ENCODE measurements around the gene NCK2. TPM values are rescaled to one million over a fixed set of nuclear protein-coding genes. Genes with fewer than 3 reads are reported as not detected.

Gene NCK2
- total and polyA plus RNA-seq, 2 of the 4 experiments (the other 2 are of a cell fraction): 15.8 to 22.2 TPM

GRCh38 chr2:105796791-105797190, 52.1 kb downstream of the NCK2 start:
- H3K14ac ChIP-seq (replicated peaks; ENCODE audit: low read depth, low read length): no peak overlapping the region
- H3K4me3 ChIP-seq (ENCODE audit: insufficient read depth, low read depth, low read length): no peak overlapping the region
- no peak overlapping the region for H2AFZ ChIP-seq (replicated peaks; ENCODE audit: low read length, poor library complexity)
- H2AK9ac ChIP-seq (replicated peaks; ENCODE audit: low read depth, low read length, poor library complexity): no peak overlapping the region
- H3K9me1 ChIP-seq (ENCODE audit: insufficient read depth, low read length): peaks cover 18% of the 10 kb centered on the region
- no peak overlapping the region for H3K56ac ChIP-seq (ENCODE audit: extremely low read depth, insufficient read depth, low read length)
- H2BK120ac ChIP-seq (ENCODE audit: low read depth, low read length): peak overlapping the region; percentile 62; the same call in 1 of the 2 replicates
- H3K79me1 ChIP-seq (ENCODE audit: low read depth in 1 of 2, low read length in 2 of 2): peaks cover 42 to 81% of the 10 kb centered on the region in 2 experiments
- H3K9me3 ChIP-seq (ENCODE audit: control insufficient read depth, insufficient read depth, low read length): no peaks in the 10 kb centered on the region
- H2BK5ac ChIP-seq (ENCODE audit: low read depth, low read length, poor library complexity, severe bottlenecking): peak overlapping the region; percentile 9
- H3K27ac ChIP-seq (ENCODE audit: insufficient read depth, low read length): no peak overlapping the region
- H3K9ac ChIP-seq (ENCODE audit: low read depth, low read length): no peak overlapping the region
- peak overlapping the region; percentile 72; the same call in 1 of the 2 replicates for H3K4ac ChIP-seq (ENCODE audit: low read depth, low read length)
- no peak overlapping the region; the same call in 1 of the 2 replicates for H4K91ac ChIP-seq (ENCODE audit: insufficient read depth, low read depth, low read length)
- ATAC-seq (ENCODE audit: low read depth): 0 out of 2 replicates have a peak, but pooled peaks have one; percentile 12
- no peak overlapping the region for H3K23ac ChIP-seq (ENCODE audit: low read depth, low read length)
- H3K4me1 ChIP-seq (ENCODE audit: control insufficient read depth, insufficient read depth, low read length): peaks cover 16% of the 10 kb centered on the region
- no peaks in the 10 kb centered on the region for H3K36me3 ChIP-seq (ENCODE audit: control insufficient read depth, insufficient read depth, low read length)
- H3K27me3 ChIP-seq (ENCODE audit: control insufficient read depth, insufficient read depth, low read length): no peaks in the 10 kb centered on the region
- DNase-seq: no peak
- dilution Hi-C loops (cut with HindIII; ENCODE audit: low sequenced_read_pairs, unreplicated experiment): no loop called here
- in situ Hi-C loops (cut with MboI; ENCODE audit: low sequenced_read_pairs): loop anchor here (25.0 kb wide), 1 partner anchor 459 kb away; the partner anchor contains the start of genes C2orf49 and TGFBRAP1
- H2BK20ac ChIP-seq (ENCODE audit: low read depth, low read length): peak overlapping the region; percentile 35; the same call in 1 of the 2 replicates
- no peak for TF ChIP-seq RAD21 (IDR thresholded peaks at IDR 0.05; ENCODE audit: low read length)
- no peak overlapping the region for H2AK5ac ChIP-seq (ENCODE audit: low read depth, low read length)
- peaks cover 35% of the 10 kb centered on the region for H4K20me1 ChIP-seq (ENCODE audit: insufficient read depth, low read length)
- intact Hi-C loops (cut with micrococcal nuclease): no loop called here
- no peak overlapping the region for H3K4me2 ChIP-seq (ENCODE audit: low read depth, low read length)
- ChIA-PET CTCF (no interaction called here), POLR2A (ENCODE audit: unreplicated experiment) (no interaction called here)
- H4K8ac ChIP-seq (ENCODE audit: low read depth in 2 of 2, low read length in 2 of 2): no peak overlapping the region
- H4K5ac ChIP-seq (ENCODE audit: low read depth, low read length): no peak overlapping the region
- BruUV-seq (replicated peaks): no TSS peak
- H2BK15ac ChIP-seq (ENCODE audit: low read depth, low read length): no peak overlapping the region
- H3K18ac ChIP-seq (ENCODE audit: low read depth, low read length): no peak overlapping the region

All from IMR-90 (cell line).